ENCODE measurements around the gene EFCAB9.

Gene EFCAB9

GRCh38 chr5:172178301-172178987 lies 15.5 kb upstream of the EFCAB9 start:
- H3K9me3 ChIP-seq (ENCODE audit: low read length): no peaks in the 10 kb centered on the region
- peaks cover 14% of the 10 kb centered on the region for H3K79me2 ChIP-seq (ENCODE audit: insufficient read depth, low read length)
- H2AFZ ChIP-seq (ENCODE audit: low read length): no peak overlapping the region
- peak overlapping the region; percentile 72 for H3K9ac ChIP-seq (ENCODE audit: low read length)
- 0 out of 2 replicates have a peak, but pooled peaks cover 11% of the 10 kb centered on the region for H3K36me3 ChIP-seq (ENCODE audit: insufficient read depth, low read length)
- H4K20me1 ChIP-seq (ENCODE audit: insufficient read depth, low read length): no peaks in the 10 kb centered on the region
- no peaks in the 10 kb centered on the region for H3K9me2 ChIP-seq (ENCODE audit: low read depth, low read length)
- no peaks in the 10 kb centered on the region for H3K27me3 ChIP-seq (ENCODE audit: insufficient read depth, low read length)
- H3K4me1 ChIP-seq (ENCODE audit: insufficient read depth, low read length, severe bottlenecking): peaks cover 56% of the 10 kb centered on the region
- H3K27ac ChIP-seq (ENCODE audit: low read depth, low read length, poor library complexity, severe bottlenecking): peak overlapping the region; percentile 91
- no peak for TF ChIP-seq EZH2 (IDR thresholded peaks at IDR 0.05; ENCODE audit: borderline replicate concordance, low read length)
- TF ChIP-seq CTCF (IDR thresholded peaks at IDR 0.05; ENCODE audit: low read length): no peak
- H3K4me3 ChIP-seq (ENCODE audit: low read depth, low read length, poor library complexity, severe bottlenecking): peak overlapping the region; percentile 54
- H3F3A ChIP-seq (ENCODE audit: insufficient read depth, low read length): 0 out of 2 replicates have a peak, but pooled peaks cover 6% of the 10 kb centered on the region
- H3K4me2 ChIP-seq (ENCODE audit: low read length): peak overlapping the region; percentile 79

- H2AFZ ChIP-seq (ENCODE audit: low read length): no peak overlapping the region
- peaks cover 53% of the 10 kb centered on the region for H3K4me1 ChIP-seq (ENCODE audit: insufficient read depth, low read length, severe bottlenecking)
- no peaks in the 10 kb centered on the region for H3K9me2 ChIP-seq (ENCODE audit: low read depth, low read length)
- 0 out of 2 replicates have a peak, but pooled peaks cover 6% of the 10 kb centered on the region for H3F3A ChIP-seq (ENCODE audit: insufficient read depth, low read length)
- peaks cover 18% of the 10 kb centered on the region; the same call in 1 of the 2 replicates for H3K36me3 ChIP-seq (ENCODE audit: insufficient read depth, low read length)
- no peaks in the 10 kb centered on the region for H4K20me1 ChIP-seq (ENCODE audit: insufficient read depth, low read length)
- no peaks in the 10 kb centered on the region for H3K27me3 ChIP-seq (ENCODE audit: insufficient read depth, low read length)
- H3K4me3 ChIP-seq (ENCODE audit: low read depth, low read length, poor library complexity, severe bottlenecking): peak overlapping the region; percentile 54
- peak overlapping the region; percentile 79 for H3K4me2 ChIP-seq (ENCODE audit: low read length)
- TF ChIP-seq EZH2 (IDR thresholded peaks at IDR 0.05; ENCODE audit: borderline replicate concordance, low read length): no peak
- no peak for TF ChIP-seq CTCF (IDR thresholded peaks at IDR 0.05; ENCODE audit: low read length)
- H3K9ac ChIP-seq (ENCODE audit: low read length): peak overlapping the region; percentile 72
- H3K79me2 ChIP-seq (ENCODE audit: insufficient read depth, low read length): peaks cover 22% of the 10 kb centered on the region
- no peaks in the 10 kb centered on the region for H3K9me3 ChIP-seq (ENCODE audit: low read length)
- H3K27ac ChIP-seq (ENCODE audit: low read depth, low read length, poor library complexity, severe bottlenecking): peak overlapping the region; percentile 91
Measured at GRCh38 chr5:172178991-172179989, 14.7 kb upstream of the EFCAB9 start.

- H3K4me3 ChIP-seq (ENCODE audit: low read depth, low read length, poor library complexity, severe bottlenecking): no peak overlapping the region
- no peak overlapping the region for H3K9ac ChIP-seq (ENCODE audit: low read length)
- H3F3A ChIP-seq (ENCODE audit: insufficient read depth, low read length): 0 out of 2 replicates have a peak, but pooled peaks cover 2% of the 10 kb centered on the region
- no peaks in the 10 kb centered on the region for H4K20me1 ChIP-seq (ENCODE audit: insufficient read depth, low read length)
- no peaks in the 10 kb centered on the region for H3K27me3 ChIP-seq (ENCODE audit: insufficient read depth, low read length)
- H3K9me2 ChIP-seq (ENCODE audit: low read depth, low read length): no peaks in the 10 kb centered on the region
- TF ChIP-seq EZH2 (IDR thresholded peaks at IDR 0.05; ENCODE audit: borderline replicate concordance, low read length): no peak
- no peak for TF ChIP-seq CTCF (IDR thresholded peaks at IDR 0.05; ENCODE audit: low read length)
- peak overlapping the region; percentile 35 for H3K27ac ChIP-seq (ENCODE audit: low read depth, low read length, poor library complexity, severe bottlenecking)
- no peaks in the 10 kb centered on the region for H3K9me3 ChIP-seq (ENCODE audit: low read length)
- no peak overlapping the region for H3K4me2 ChIP-seq (ENCODE audit: low read length)
- peaks cover 53% of the 10 kb centered on the region for H3K4me1 ChIP-seq (ENCODE audit: insufficient read depth, low read length, severe bottlenecking)
- H3K79me2 ChIP-seq (ENCODE audit: insufficient read depth, low read length): peaks cover 32% of the 10 kb centered on the region
- no peak overlapping the region for H2AFZ ChIP-seq (ENCODE audit: low read length)
- peaks cover 20% of the 10 kb centered on the region; the same call in 1 of the 2 replicates for H3K36me3 ChIP-seq (ENCODE audit: insufficient read depth, low read length)
Measured at GRCh38 chr5:172180936-172181335, 13.0 kb upstream of the EFCAB9 start.

Measured in OCI-LY1 (cell line).